ENCODE data around the gene USH2A.

DNA sequence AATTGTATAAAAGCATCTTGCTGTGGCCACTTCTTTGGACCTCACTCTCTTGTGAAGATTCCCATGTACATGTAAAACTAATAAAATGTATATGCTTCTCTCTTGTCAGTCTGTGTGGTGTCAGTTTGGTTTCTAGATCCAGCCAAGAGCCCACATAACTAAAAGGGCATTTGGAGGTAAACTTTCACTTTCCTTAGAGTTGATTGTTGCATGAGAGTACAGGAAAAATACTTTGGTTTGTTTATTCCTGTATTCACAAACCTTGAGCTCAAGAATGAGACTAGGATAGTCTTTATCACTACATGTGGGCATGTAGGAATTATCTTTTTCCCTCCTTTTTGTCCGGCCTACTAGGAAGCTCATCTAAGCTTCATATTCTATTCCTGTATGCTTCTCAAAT lies 805.3 kb downstream of the USH2A start:
- no peak for TF ChIP-seq POLR2AphosphoS5 (IDR thresholded peaks at IDR 0.05; ENCODE audit: low read depth, low read length)
- no peak for TF ChIP-seq POLR2A (IDR thresholded peaks at IDR 0.05; ENCODE audit: low read depth, low read length)
- no peak for TF ChIP-seq TAF1 (IDR thresholded peaks at IDR 0.05; ENCODE audit: borderline replicate concordance, low read depth, low read length)
